GM23338 (cell line): ENCODE measurements around the gene PLAA. TPM values are rescaled to one million over a fixed set of nuclear protein-coding genes. Genes with fewer than 3 reads are reported as not detected.

Source experiments
- ATAC-seq: fragments of 200-7000 bp; cut with Tn5 transposase; 3 replicates; pipeline ENCODE4 v1.9.1; 2020
- DNase-seq: peaks from one replicate; pipeline ENCODE4 v3.0.0-alpha.2; 2015; ENCODE audit warnings: low spot score
- H2AFZ ChIP-seq: fragments of 200-600 bp; sonication (generic); 2 replicates; pipeline ENCODE4 v1.8.0; 2016; ENCODE audit warnings: antibody characterized with exemption, mild to moderate bottlenecking, moderate library complexity
- H3F3A ChIP-seq: fragments of 200-600 bp; sonication (generic); replicated peaks from 2 replicates; pipeline ENCODE4 v1.8.0; 2017; ENCODE audit warnings: antibody characterized with exemption, mixed run types, low read depth
- H3K27ac ChIP-seq: fragments of 200-600 bp; sonication (generic); 2 replicates; pipeline ENCODE4 v1.6.1; 2016; ENCODE audit warnings: low read depth
- H3K27me3 ChIP-seq: fragments of 200-600 bp; sonication (generic); 2 replicates; pipeline ENCODE4 v1.8.0; 2016; ENCODE audit warnings: mild to moderate bottlenecking, mixed run types, moderate library complexity; ENCODE audit not compliant: insufficient read depth
- H3K36me3 ChIP-seq: fragments of 200-600 bp; sonication (generic); 2 replicates; pipeline ENCODE4 v1.8.0; 2016; ENCODE audit warnings: mild to moderate bottlenecking; ENCODE audit not compliant: insufficient read depth
- H3K4me1 ChIP-seq: fragments of 200-600 bp; sonication (generic); 2 replicates; pipeline ENCODE4 v1.8.0; 2016; ENCODE audit warnings: mild to moderate bottlenecking, moderate library complexity; ENCODE audit not compliant: insufficient read depth
- H3K4me2 ChIP-seq: fragments of 200-600 bp; sonication (generic); 2 replicates; pipeline ENCODE4 v1.7.1; 2017; ENCODE audit warnings: mixed run types
- H3K4me3 ChIP-seq: fragments of 200-600 bp; sonication (generic); 2 replicates; pipeline ENCODE4 v1.6.1; 2016; ENCODE audit warnings: mixed run types
- H3K79me2 ChIP-seq: fragments of 200-600 bp; sonication (generic); replicated peaks from 2 replicates; pipeline ENCODE4 v1.8.0; 2017; ENCODE audit warnings: mild to moderate bottlenecking; ENCODE audit not compliant: insufficient read depth
- H3K9me2 ChIP-seq: fragments of 200-600 bp; sonication (generic); 2 replicates; pipeline ENCODE4 v1.8.0; 2017; ENCODE audit not compliant: insufficient read depth
- H4K20me1 ChIP-seq: fragments of 200-600 bp; sonication (generic); replicated peaks from 2 replicates; pipeline ENCODE4 v1.8.0; 2017; ENCODE audit warnings: mild to moderate bottlenecking; ENCODE audit not compliant: insufficient read depth
- H3K27ac Mint-ChIP-seq: 2 replicates; pipeline ENCODE4 v1.8.0; 2020; ENCODE audit warnings: inconsistent platforms, mild to moderate bottlenecking, moderate library complexity, mixed read lengths
- H3K27me3 Mint-ChIP-seq: 3 replicates; pipeline ENCODE4 v1.8.0; 2022; ENCODE audit warnings: low read depth, mild to moderate bottlenecking, moderate library complexity, mixed read lengths, inconsistent platforms; ENCODE audit not compliant: insufficient read depth, poor library complexity
- H3K36me3 Mint-ChIP-seq: 3 replicates; pipeline ENCODE4 v1.8.0; 2021; ENCODE audit warnings: low read depth, mild to moderate bottlenecking, inconsistent platforms, moderate library complexity, mixed read lengths
- H3K4me1 Mint-ChIP-seq: 3 replicates; pipeline ENCODE4 v1.8.0; 2020; ENCODE audit warnings: mild to moderate bottlenecking, inconsistent platforms, mixed read lengths
- H3K4me3 Mint-ChIP-seq: 3 replicates; pipeline ENCODE4 v1.8.0; 2021; ENCODE audit warnings: moderate library complexity, mild to moderate bottlenecking, inconsistent platforms, mixed read lengths
- H3K9me3 Mint-ChIP-seq: 3 replicates; pipeline ENCODE4 v1.8.0; 2020; ENCODE audit warnings: moderate library complexity, mild to moderate bottlenecking, inconsistent platforms, mixed read lengths
- CTCF ChIP-seq, 2 experiments: fragments of 200-600 bp in 1 of 2; sonication (generic) in 1 of 2; conservative IDR thresholded peaks; 2 replicates each; pipeline versions ENCODE4 v1.5.1 to v1.6.1; 2016 to 2017; ENCODE audit warnings: antibody characterized with exemption in 2 of 2, low read depth in 2 of 2, mild to moderate bottlenecking in 2 of 2, moderate library complexity in 1 of 2
- ETS1 ChIP-seq: IDR thresholded peaks from 2 replicates; pipeline ENCODE4 v1.6.1; 2016; ENCODE audit warnings: antibody characterized with exemption
- JUNB ChIP-seq: IDR thresholded peaks from one replicate; pipeline ENCODE4 v1.6.1; 2016; ENCODE audit warnings: antibody characterized with exemption; ENCODE audit not compliant: unreplicated experiment
- NANOG ChIP-seq: IDR thresholded peaks from 2 replicates; pipeline ENCODE4 v1.6.1; 2016; ENCODE audit warnings: antibody characterized with exemption, borderline replicate concordance
- POLR2AphosphoS5 ChIP-seq: IDR thresholded peaks from 2 replicates; pipeline ENCODE4 v1.6.1; 2016; ENCODE audit warnings: antibody characterized with exemption, low read depth
- REST ChIP-seq: IDR thresholded peaks from one replicate; pipeline ENCODE4 v1.6.1; 2018; ENCODE audit warnings: antibody characterized with exemption; ENCODE audit not compliant: unreplicated experiment
- STAT1 ChIP-seq: IDR thresholded peaks from one replicate; pipeline ENCODE4 v1.6.1; 2016; ENCODE audit warnings: antibody characterized with exemption; ENCODE audit not compliant: unreplicated experiment
- ZNF114 ChIP-seq: fragments of 250-450 bp; sonication (Bioruptor Pico); IDR thresholded peaks from 2 replicates; pipeline ENCODE4 v1.5.0; 2020; ENCODE audit warnings: mild to moderate bottlenecking, moderate library complexity
- polyA plus RNA-seq: library from polyadenylated mRNA; unstranded; fragments of >200 nt; fragmentation: Nextera tagmentation; extraction: Ambion mirVana; gene quantifications from 2 replicates; pipeline ENCODE4 v1.2.1, GENCODE V29; 2016
- total RNA-seq: library from RNA; depleted of rRNA; stranded (reverse); fragments of >200 nt; shearing (Covaris generic); gene quantifications from 2 replicates; pipeline ENCODE4 v1.2.3, GENCODE V29; 2014

PLAA gene
- total and polyA plus RNA-seq, 2 experiments from 2014 or later, result 24.8 to 72.1 TPM

GRCh38 chr9:26954050-26954508 lies 7.0 kb upstream of the PLAA start (continued):
- TF ChIP-seq CTCF (conservative IDR thresholded peaks at IDR 0.05; ENCODE audit: low read depth in 2 of 2) (no peak), JUNB (no peak), ZNF114 (CRISPR knock-in tag) (no peak), STAT1 (no peak), REST (no peak), ETS1 (no peak)

GRCh38 chr9:26951794-26952193 lies 4.8 kb upstream of the PLAA start:
- H3K27ac ChIP-seq, result no peak overlapping the region
- H3K27me3 ChIP-seq, result no peaks in the 10 kb centered on the region
- no peaks in the 10 kb centered on the region for H3K27me3 Mint-ChIP-seq
- ATAC-seq, result no peak
- no peaks in the 10 kb centered on the region for H3K9me2 ChIP-seq
- H3K4me2 ChIP-seq, result no peak overlapping the region
- H3K4me1 ChIP-seq, result peaks cover 9% of the 10 kb centered on the region; the same call in 1 of the 2 replicates
- no peak overlapping the region for H3K27ac Mint-ChIP-seq
- peaks cover 2% of the 10 kb centered on the region for H3K79me2 ChIP-seq
- no peaks in the 10 kb centered on the region for H3K9me3 Mint-ChIP-seq
- H3K36me3 Mint-ChIP-seq, result no peaks in the 10 kb centered on the region; the same call in 2 of the 3 replicates
- no peak for DNase-seq
- H3K4me3 ChIP-seq, result no peak overlapping the region
- no peaks in the 10 kb centered on the region for H3K36me3 ChIP-seq
- no peak overlapping the region for H2AFZ ChIP-seq
- no peaks in the 10 kb centered on the region for H4K20me1 ChIP-seq
- no peak overlapping the region for H3K4me3 Mint-ChIP-seq
- TF ChIP-seq NANOG (no peak), POLR2AphosphoS5 (no peak), ZNF114 (CRISPR knock-in tag) (no peak), STAT1 (no peak), ETS1 (no peak)
- peaks cover 7% of the 10 kb centered on the region for H3K4me1 Mint-ChIP-seq
- H3F3A ChIP-seq, result no peaks in the 10 kb centered on the region
